Measurements from ENCODE around the gene LGALS7. TPM values are rescaled to one million over a fixed set of nuclear protein-coding genes. Genes with fewer than 3 reads are reported as not detected.

Gene LGALS7
- total and polyA plus RNA-seq, 12 donors: not detected

DNA sequence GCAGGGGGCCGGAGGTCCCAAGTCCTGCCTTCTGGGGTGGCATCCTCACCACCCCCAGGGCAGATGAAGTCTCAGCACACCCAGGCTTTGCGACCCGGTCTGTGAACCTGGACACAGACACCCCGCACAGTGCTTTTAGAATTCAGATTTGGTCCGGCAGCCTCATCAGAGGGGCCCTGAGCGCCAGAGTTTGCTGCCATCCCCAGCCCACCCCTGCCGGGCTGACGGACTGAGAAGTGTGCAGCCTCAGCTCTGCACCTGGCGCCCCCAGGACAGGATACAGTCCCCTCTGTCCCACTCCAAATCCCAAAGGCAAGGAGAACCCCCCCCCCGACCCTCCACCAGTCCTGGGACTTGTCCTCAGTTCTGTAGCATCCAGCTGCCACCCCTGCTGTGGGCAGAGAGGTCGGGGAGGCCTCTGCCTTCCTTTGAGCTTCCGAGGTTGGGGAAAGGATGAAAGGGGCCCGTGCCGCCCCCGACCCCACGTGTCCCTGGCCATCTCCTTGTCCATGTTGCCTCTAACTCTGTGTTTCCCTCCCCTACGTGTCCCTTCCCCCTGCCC lies 45.9 kb downstream of the LGALS7 start:
- intact Hi-C loops (cut with DNase I): loop anchor here in 1 of 2 donors (5.0 kb wide), 1 partner anchor 120 kb away; the partner anchor contains the start of gene HNRNPL
- TF ChIP-seq, protein P1, sequence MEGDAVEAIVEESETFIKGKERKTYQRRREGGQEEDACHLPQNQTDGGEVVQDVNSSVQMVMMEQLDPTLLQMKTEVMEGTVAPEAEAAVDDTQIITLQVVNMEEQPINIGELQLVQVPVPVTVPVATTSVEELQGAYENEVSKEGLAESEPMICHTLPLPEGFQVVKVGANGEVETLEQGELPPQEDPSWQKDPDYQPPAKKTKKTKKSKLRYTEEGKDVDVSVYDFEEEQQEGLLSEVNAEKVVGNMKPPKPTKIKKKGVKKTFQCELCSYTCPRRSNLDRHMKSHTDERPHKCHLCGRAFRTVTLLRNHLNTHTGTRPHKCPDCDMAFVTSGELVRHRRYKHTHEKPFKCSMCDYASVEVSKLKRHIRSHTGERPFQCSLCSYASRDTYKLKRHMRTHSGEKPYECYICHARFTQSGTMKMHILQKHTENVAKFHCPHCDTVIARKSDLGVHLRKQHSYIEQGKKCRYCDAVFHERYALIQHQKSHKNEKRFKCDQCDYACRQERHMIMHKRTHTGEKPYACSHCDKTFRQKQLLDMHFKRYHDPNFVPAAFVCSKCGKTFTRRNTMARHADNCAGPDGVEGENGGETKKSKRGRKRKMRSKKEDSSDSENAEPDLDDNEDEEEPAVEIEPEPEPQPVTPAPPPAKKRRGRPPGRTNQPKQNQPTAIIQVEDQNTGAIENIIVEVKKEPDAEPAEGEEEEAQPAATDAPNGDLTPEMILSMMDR (IDR thresholded peaks at IDR 0.05): no peak
- Histone ChIP-seq H3K27ac (peak overlapping the region; percentile 54 to 90 (median 72)), H3K4me3 (no peak overlapping the region), H3K9me3 (replicated peaks in 1 of 3) (no peaks in the 10 kb centered on the region), H3K4me1 (replicated peaks in 1 of 2) (peaks cover 23 to 34% of the 10 kb centered on the region in 2 donors), H3K27me3 (no peaks in the 10 kb centered on the region), H3K36me3 (replicated peaks in 1 of 2) (peaks cover 0 to 84% of the 10 kb centered on the region in 2 donors)
- 80 to 85% (median 83%) methylated on average over 5 to 17 of the region's 17 CpGs for WGBS, 4 donors
- peak in 4 of 7 donors; percentile 22 to 51 (median 32) for DNase-seq

DNA sequence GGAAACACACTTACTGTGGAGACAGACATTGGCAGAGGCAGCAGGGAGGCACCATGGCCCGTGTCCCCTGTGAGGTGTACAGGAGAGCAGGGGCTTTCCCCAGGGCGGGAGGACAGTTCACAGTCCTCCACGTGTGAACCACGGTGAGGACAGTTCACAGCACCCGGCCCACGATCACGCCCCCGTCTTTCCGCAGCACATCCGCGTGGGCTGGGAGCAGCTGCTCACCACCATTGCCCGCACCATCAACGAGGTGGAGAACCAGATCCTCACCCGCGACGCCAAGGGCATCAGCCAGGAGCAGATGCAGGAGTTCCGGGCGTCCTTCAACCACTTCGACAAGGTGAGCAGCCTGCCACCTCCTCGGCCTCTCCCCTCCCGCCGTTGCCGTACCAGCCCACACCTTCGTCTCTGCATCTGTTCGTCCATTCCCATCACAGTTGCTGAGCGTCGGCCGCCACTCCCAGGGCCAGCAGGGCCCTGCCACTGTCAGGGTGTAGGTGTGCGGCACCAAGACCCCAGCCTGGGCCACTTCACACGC lies 46.5 kb downstream of the LGALS7 start:
- no peak for TF ChIP-seq POLR2A (IDR thresholded peaks at IDR 0.05)
- TF ChIP-seq, protein P1 (IDR thresholded peaks at IDR 0.05): no peak
- 76 to 83% (median 80%) methylated on average over 22 to 30 of the region's 30 CpGs for WGBS, 4 donors
- DNase-seq: peak in 4 of 7 donors; percentile 32 to 57 (median 40)
- H3K9me3 ChIP-seq (replicated peaks in 1 of 3): no peaks in the 10 kb centered on the region
- no peaks in the 10 kb centered on the region for H3K27me3 ChIP-seq
- peak overlapping the region in 3 of 5 donors; percentile 6 to 90 (median 72) for H3K27ac ChIP-seq
- peaks cover 0 to 90% of the 10 kb centered on the region in 2 donors for H3K36me3 ChIP-seq (replicated peaks in 1 of 2)
- intact Hi-C loops (cut with DNase I): loop anchor here in 1 of 2 donors (5.0 kb wide), 1 partner anchor 120 kb away; the partner anchor contains the start of gene HNRNPL
- H3K4me3 ChIP-seq: no peak overlapping the region
- H3K4me1 ChIP-seq (replicated peaks in 1 of 2): peaks cover 20 to 39% of the 10 kb centered on the region in 2 donors

DNA sequence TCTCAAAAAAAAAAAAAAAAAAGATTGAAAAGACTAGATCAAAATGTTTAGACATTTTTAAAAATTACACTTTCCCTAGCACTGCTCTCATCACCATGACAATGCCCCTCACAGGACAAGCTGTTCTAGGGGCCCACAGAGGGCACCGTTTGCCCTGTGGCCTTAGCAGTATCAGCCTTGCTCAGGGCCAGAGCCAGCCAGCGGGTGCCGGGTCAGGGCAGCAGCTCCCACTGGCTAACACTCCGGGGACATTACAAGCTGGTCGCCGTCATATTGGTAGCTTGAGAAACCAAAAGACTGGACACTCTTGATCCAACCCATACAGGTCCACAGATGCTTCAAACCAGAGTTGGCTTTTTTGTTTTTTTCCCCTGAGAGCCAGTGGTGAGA lies 47.0 kb downstream of the LGALS7 start:
- H3K9me3 ChIP-seq (replicated peaks in 1 of 3): no peaks in the 10 kb centered on the region
- no peak overlapping the region for H3K4me3 ChIP-seq
- peaks cover 15 to 34% of the 10 kb centered on the region in 2 donors for H3K4me1 ChIP-seq (replicated peaks in 1 of 2)
- TF ChIP-seq POLR2A (IDR thresholded peaks at IDR 0.05): no peak
- TF ChIP-seq, protein P1 (IDR thresholded peaks at IDR 0.05): no peak
- intact Hi-C loops (cut with DNase I): loop anchor here in 1 of 2 donors (5.0 kb wide), 1 partner anchor 121 kb away; the partner anchor contains the start of gene HNRNPL
- H3K27me3 ChIP-seq: no peaks in the 10 kb centered on the region
- DNase-seq: peak in 4 of 7 donors; percentile 16 to 54 (median 36)
- 36 to 67% (median 54%) methylated on average over 5 to 6 of the region's 6 CpGs for WGBS, 4 donors
- H3K36me3 ChIP-seq (replicated peaks in 1 of 2): peaks cover 0 to 92% of the 10 kb centered on the region in 2 donors
- peak overlapping the region in 3 of 5 donors; percentile 6 to 90 (median 38) for H3K27ac ChIP-seq

DNA sequence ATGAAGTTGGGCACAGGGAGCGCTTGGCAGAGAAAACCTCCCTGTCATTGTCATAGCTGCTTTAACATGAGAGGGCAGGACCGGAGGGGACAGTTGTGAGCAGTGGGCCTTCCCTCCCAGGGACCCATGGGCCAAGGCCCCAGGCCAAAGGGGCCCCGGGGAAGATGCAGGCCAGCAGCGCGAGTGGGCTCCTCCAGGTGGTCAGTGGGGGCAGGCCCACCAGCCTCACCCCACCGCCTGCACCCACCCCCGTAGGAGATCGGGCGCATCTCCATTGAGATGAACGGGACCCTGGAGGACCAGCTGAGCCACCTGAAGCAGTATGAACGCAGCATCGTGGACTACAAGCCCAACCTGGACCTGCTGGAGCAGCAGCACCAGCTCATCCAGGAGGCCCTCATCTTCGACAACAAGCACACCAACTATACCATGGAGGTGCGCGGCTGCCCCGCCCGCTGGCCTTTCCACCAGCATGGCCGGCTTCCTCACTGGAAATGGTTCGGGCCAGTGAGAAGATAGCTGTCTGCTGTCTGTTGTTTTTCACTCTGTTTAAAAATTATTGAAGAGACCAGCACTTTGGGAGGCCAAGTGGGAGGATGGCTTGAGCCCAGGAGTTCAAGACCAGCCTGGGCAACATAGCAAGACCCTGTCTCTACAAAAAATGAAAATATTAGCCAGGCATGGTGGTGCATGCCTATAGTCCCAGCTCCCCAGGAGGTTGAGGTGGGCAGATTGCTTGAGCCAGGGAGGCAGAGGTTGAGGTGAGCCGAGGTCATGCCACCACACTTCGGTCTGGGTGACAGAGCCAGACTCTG lies 47.6 kb downstream of the LGALS7 start:
- no peak for TF ChIP-seq POLR2A (IDR thresholded peaks at IDR 0.05)
- TF ChIP-seq, protein P1 (IDR thresholded peaks at IDR 0.05): no peak
- Histone ChIP-seq H3K27me3 (no peaks in the 10 kb centered on the region), H3K36me3 (replicated peaks in 1 of 2) (peaks cover 0 to 92% of the 10 kb centered on the region in 2 donors), H3K4me3 (no peak overlapping the region), H3K27ac (peak overlapping the region in 3 of 5 donors; percentile 11 to 38 (median 21)), H3K9me3 (replicated peaks in 1 of 3) (no peaks in the 10 kb centered on the region), H3K4me1 (replicated peaks in 1 of 2) (peaks cover 15 to 33% of the 10 kb centered on the region in 2 donors)
- intact Hi-C loops (cut with DNase I): loop anchor here in 1 of 2 donors (5.0 kb wide), 1 partner anchor 122 kb away; the partner anchor contains the start of gene HNRNPL
- DNase-seq: peak in 2 of 7 donors; percentile 20 to 28
- 83 to 85% (median 84%) methylated on average over 5 to 21 of the region's 21 CpGs for WGBS, 4 donors

Data from adrenal gland (tissue), 12 donors.